Loucy (cell line): ENCODE results near the gene LUZP1.

Source experiments
- EZH2phosphoT487 ChIP-seq: fragments of 200-600 bp; IDR thresholded peaks from 2 replicates; pipeline ENCODE4 v1.6.1; 2018; ENCODE audit warnings: antibody characterized with exemption, mild to moderate bottlenecking, moderate library complexity, borderline replicate concordance
- TF ChIP-seq, protein P1 (sequence below): fragments of 200-600 bp; sonication (generic); conservative IDR thresholded peaks from 2 replicates; pipeline ENCODE4 v1.5.1; 2014; ENCODE audit warnings: mild to moderate bottlenecking, antibody characterized with exemption, low read length

GRCh38 chr1:23116216-23116836, 52.3 kb downstream of the LUZP1 start:
- TF ChIP-seq, protein P1, sequence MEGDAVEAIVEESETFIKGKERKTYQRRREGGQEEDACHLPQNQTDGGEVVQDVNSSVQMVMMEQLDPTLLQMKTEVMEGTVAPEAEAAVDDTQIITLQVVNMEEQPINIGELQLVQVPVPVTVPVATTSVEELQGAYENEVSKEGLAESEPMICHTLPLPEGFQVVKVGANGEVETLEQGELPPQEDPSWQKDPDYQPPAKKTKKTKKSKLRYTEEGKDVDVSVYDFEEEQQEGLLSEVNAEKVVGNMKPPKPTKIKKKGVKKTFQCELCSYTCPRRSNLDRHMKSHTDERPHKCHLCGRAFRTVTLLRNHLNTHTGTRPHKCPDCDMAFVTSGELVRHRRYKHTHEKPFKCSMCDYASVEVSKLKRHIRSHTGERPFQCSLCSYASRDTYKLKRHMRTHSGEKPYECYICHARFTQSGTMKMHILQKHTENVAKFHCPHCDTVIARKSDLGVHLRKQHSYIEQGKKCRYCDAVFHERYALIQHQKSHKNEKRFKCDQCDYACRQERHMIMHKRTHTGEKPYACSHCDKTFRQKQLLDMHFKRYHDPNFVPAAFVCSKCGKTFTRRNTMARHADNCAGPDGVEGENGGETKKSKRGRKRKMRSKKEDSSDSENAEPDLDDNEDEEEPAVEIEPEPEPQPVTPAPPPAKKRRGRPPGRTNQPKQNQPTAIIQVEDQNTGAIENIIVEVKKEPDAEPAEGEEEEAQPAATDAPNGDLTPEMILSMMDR = no peak
- TF ChIP-seq EZH2phosphoT487 = no peak
